Central memory CD8-positive, alpha-beta T cell (primary cell): ENCODE measurements around the gene PARS2.

Experiments
- ATAC-seq: fragments of 150-1000 bp; cut with Tn5 transposase; replicated peaks from 2 replicates; pipeline ENCODE4 v1.10.0; 2022; ENCODE audit warnings: mild to moderate bottlenecking, moderate FRiP score, moderate number of reproducible peaks; ENCODE audit not compliant: poor library complexity, severe bottlenecking; ENCODE audit errors: extremely low read depth
- DNase-seq, 2 donors: peaks; one replicate each; pipeline ENCODE4 v3.0.0; 2021; ENCODE audit warnings: low spot score in 2 of 2
- H3K27ac Mint-ChIP-seq: one replicate; pipeline ENCODE4 v1.8.0; 2022; ENCODE audit warnings: low read depth, mild to moderate bottlenecking, moderate library complexity, mixed read lengths
- H3K27me3 Mint-ChIP-seq: one replicate; pipeline ENCODE4 v1.8.0; 2022; ENCODE audit warnings: mixed read lengths
- H3K36me3 Mint-ChIP-seq: one replicate; pipeline ENCODE4 v1.8.0; 2022; ENCODE audit warnings: mild to moderate bottlenecking, moderate library complexity, mixed read lengths; ENCODE audit not compliant: insufficient read depth
- H3K4me1 Mint-ChIP-seq: one replicate; pipeline ENCODE4 v1.8.0; 2022; ENCODE audit warnings: mixed read lengths
- H3K4me3 Mint-ChIP-seq: one replicate; pipeline ENCODE4 v1.8.0; 2022; ENCODE audit warnings: mild to moderate bottlenecking, moderate library complexity, mixed read lengths
- H3K9me3 Mint-ChIP-seq: one replicate; pipeline ENCODE4 v1.8.0; 2022; ENCODE audit warnings: mixed read lengths

PARS2 gene

DNA sequence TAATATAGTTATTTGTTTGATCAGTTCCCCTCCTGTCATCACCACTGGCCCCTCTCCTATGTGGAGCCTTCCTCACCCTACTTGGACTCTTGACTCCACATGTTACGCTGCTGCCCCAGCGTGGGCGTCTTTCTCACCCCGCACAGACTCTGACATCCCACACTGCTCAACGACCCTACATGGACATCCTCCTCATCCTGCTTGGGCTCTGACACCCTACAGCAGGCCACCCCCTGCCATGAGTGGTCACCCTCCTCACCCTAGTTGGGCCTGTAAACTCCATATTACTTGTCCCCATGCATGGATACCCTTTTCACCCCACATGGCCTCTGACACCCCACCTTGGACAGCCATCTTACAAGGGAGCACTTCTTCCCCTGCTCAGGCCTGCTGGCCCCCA, 27.6 kb downstream of the PARS2 start:
- peak overlapping the region; percentile 16 for H3K27ac Mint-ChIP-seq
- ATAC-seq (no peak), DNase-seq (no peak)
- peaks cover 6% of the 10 kb centered on the region for H3K4me1 Mint-ChIP-seq
- peaks cover 55% of the 10 kb centered on the region for H3K36me3 Mint-ChIP-seq
- H3K4me3 Mint-ChIP-seq, result no peak overlapping the region
- no peaks in the 10 kb centered on the region for H3K9me3 Mint-ChIP-seq
- H3K27me3 Mint-ChIP-seq, result no peaks in the 10 kb centered on the region

DNA sequence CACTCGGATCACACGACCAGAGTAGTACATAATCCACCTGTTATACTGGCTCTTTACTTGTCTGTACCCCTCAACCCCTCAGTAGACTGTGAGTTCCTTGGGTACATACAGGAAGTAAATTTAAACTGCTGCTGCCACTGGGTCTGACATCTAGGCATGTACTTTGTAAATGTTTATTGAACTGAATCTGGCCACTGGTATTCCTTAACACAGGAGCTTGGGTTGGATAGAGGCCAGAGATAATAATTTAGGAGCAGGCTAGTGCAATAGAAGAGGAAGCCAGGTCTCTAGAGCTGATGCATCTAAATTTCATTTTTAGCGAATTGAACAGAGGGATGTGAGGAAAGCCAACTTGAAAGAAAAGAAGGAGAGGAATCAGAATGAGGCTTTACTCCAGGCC, 36.3 kb downstream of the PARS2 start:
- no peak overlapping the region for H3K27ac Mint-ChIP-seq
- H3K27me3 Mint-ChIP-seq, result no peaks in the 10 kb centered on the region
- H3K9me3 Mint-ChIP-seq, result no peaks in the 10 kb centered on the region
- no peak for ATAC-seq
- no peak overlapping the region for H3K4me3 Mint-ChIP-seq
- H3K4me1 Mint-ChIP-seq, result no peaks in the 10 kb centered on the region
- DNase-seq, result no peak
- H3K36me3 Mint-ChIP-seq, result peaks cover 63% of the 10 kb centered on the region

DNA sequence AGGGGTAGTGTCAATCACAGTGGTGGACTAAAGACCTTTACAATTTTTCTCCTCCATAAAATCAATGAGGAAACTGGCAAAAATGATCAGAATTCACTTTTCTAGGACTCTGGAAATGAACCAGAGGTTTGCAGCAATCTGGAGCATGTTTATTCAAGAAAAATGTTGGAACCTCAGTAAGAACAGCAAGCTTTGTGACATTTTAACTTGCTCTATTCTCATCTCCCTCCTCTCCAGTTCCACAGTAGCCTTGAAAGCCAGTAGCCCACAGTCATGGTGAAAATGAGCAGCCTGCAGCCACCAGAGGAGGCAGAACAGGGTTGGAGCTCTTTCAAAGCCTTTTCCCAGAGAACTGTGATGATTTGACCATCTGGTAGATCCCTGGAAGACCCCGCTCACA, 39.6 kb downstream of the PARS2 start:
- DNase-seq, result no peak
- Mint-ChIP-seq H3K27ac (no peak overlapping the region), H3K9me3 (no peaks in the 10 kb centered on the region), H3K36me3 (peaks cover 55% of the 10 kb centered on the region), H3K4me1 (no peaks in the 10 kb centered on the region), H3K4me3 (no peak overlapping the region), H3K27me3 (no peaks in the 10 kb centered on the region)
- ATAC-seq, result no peak

DNA sequence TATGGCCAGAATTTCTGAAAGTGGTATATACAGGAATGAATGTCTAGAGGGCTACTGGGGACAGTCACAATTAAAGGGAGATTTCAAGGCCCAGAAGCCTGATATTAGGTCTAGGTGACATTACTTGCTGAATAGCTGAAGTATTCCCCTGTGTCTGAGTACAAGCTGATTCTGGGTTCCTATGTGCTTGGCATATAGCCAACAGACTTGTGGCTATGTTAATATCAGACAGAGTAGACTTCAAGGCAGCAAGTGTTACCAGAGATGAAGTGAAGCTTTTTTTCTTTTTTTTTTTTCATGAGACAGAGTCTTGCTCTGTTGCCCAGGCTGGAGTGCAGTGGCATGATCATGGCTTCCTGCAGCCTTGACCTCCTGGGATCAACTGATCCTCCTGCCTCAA, 40.3 kb downstream of the PARS2 start:
- Mint-ChIP-seq H3K27me3 (no peaks in the 10 kb centered on the region), H3K4me3 (no peak overlapping the region), H3K36me3 (peaks cover 52% of the 10 kb centered on the region), H3K9me3 (no peaks in the 10 kb centered on the region), H3K27ac (no peak overlapping the region), H3K4me1 (peaks cover 5% of the 10 kb centered on the region)
- DNase-seq (no peak), ATAC-seq (no peak)

DNA sequence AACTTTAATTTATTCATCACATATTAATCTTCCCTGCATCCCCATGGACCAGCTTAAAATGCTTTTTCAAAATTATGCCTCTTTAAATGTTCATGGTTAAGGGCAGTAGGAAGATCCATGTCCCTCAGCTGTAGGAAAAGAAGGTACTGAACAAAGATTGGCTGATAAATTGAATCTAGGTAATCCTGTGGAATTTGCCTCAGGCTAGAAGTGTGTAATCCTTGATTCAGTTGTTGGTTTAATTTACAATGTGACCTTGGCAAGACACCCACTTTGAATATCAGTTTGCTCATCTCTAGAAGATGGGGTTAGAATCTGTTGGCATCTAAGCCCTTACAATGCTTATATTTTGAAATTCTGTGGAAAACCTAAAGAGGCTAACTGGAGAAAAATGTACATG, 42.6 kb downstream of the PARS2 start:
- H3K27me3 Mint-ChIP-seq, result no peaks in the 10 kb centered on the region
- no peak for DNase-seq
- H3K4me3 Mint-ChIP-seq, result no peak overlapping the region
- H3K27ac Mint-ChIP-seq, result no peak overlapping the region
- H3K36me3 Mint-ChIP-seq, result peaks cover 47% of the 10 kb centered on the region
- H3K4me1 Mint-ChIP-seq, result peaks cover 18% of the 10 kb centered on the region
- H3K9me3 Mint-ChIP-seq, result no peaks in the 10 kb centered on the region
- ATAC-seq, result no peak

DNA sequence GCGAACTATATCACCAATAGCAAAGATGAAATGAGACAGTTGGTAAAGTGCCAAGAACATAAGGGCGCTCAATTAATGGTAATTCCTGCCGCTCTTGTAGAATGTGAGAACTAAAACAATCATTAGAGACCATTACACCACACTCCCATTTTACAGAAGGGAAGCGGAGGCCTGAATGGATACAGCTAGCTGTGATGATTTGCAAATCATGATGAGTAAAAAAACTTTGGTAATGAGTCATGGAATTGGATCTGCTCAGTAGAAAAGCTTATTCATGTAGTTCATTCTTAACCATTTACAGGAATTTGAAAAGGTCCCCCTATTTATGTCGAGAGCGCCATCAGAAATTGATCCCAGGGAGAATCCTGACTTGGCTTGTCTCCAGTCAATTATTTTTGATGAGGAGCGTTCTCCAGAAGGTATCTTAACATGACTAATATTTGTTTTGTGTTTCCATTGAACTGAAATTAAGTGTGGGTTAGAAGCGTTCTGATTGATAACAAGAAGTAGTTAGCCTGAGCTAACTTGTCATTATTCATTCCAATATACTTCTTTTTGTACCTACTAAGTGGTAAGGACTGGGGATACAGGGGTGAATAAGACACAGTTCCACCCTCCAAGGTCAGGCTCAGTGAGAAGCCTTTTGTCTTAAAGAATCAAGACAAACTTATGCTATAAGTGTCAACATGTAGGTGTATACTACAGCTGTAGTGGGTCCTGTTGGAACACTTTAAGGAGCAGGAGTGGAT, 47.9 kb downstream of the PARS2 start:
- Mint-ChIP-seq H3K4me3 (peak overlapping the region; percentile 71), H3K27ac (peak overlapping the region; percentile 68), H3K9me3 (no peaks in the 10 kb centered on the region), H3K36me3 (peaks cover 21% of the 10 kb centered on the region), H3K27me3 (no peaks in the 10 kb centered on the region), H3K4me1 (peaks cover 31% of the 10 kb centered on the region)
- ATAC-seq (no peak), DNase-seq (no peak)

DNA sequence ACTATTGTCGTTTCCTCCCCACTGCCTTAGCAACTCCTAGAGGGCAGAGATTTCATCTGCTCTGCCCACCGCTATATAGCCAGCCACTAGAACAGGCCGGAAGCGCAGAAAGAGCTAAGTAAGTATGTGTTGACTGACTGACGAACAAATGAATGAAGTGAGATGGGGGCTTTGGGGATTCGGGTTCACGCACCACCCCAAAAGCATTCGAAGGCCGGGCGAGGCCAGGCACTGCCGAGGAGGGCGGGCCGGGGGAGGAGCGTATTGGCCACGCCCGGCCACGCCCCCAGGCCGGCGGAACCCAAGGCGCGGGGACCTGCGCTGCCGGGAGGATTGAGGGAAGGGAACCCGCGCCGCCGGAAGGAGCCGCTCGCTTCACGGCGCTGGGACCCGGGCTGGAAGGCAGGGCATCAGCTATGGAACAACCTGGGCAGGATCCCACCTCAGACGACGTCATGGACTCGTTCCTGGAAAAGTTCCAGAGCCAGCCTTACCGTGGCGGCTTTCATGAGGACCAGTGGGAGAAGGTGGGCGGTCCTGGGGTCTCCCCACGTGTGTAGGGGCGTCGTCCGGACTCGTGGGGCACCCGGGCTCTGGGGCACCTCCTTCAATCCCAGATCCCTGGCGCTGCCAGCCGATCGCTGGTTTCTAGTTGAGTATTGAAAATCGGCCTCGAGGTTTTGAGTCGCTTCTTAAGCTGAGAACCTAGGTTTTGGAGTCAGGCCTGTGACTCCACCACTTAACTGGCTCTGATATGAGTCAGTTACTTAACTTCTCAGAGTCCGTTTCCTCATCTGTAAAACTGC, 48.6 kb downstream of the PARS2 start, which contains the start of gene TTC4:
TSS of gene TTC4 (plus strand) at position 369 of the 806 bp plus-strand sequence. CDS start at position 417, 48 bp downstream.
- Mint-ChIP-seq H3K9me3 (no peaks in the 10 kb centered on the region), H3K4me1 (peaks cover 31% of the 10 kb centered on the region), H3K36me3 (peaks cover 16% of the 10 kb centered on the region), H3K27me3 (no peaks in the 10 kb centered on the region), H3K27ac (peak within 1 kb of the TSS; percentile 68), H3K4me3 (peak within 1 kb of the TSS; percentile 71)
- ATAC-seq (peak; percentile 95), DNase-seq (peak; percentile 72 to 78)

DNA sequence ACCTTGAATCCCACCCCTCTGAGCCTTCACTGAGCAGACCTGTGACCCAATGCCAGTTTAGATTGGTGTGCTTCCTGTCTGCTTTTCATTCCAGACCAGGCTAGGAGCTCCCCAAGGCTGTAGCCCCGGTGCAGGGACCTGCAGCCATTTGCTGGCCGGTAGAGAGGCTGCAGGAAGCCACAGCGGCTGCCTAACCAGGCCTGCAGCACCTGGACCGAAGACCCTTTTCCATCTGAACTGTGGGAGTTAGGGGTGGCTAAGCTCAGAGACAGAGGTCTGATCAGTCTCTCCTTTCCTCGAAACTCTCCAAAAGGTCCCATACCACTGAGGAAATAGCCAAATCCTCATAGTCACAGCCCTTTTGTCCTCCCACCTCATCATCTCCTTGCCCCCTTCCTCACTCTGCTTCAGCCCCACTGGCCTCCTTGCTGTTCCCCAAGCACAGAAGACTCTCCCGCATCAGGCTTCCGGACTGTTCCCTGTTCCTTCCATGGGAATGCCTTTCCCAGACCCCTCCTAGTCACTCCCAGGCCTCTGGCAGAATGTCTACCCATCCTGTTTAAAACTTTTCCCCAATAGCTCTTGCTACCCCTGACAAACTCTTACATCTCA, 49.3 kb downstream of the PARS2 start:
- ATAC-seq (no peak), DNase-seq (no peak)
- H3K4me1 Mint-ChIP-seq, result peaks cover 31% of the 10 kb centered on the region
- H3K9me3 Mint-ChIP-seq, result no peaks in the 10 kb centered on the region
- H3K36me3 Mint-ChIP-seq, result peaks cover 19% of the 10 kb centered on the region
- peak overlapping the region; percentile 68 for H3K27ac Mint-ChIP-seq
- H3K27me3 Mint-ChIP-seq, result no peaks in the 10 kb centered on the region
- H3K4me3 Mint-ChIP-seq, result peak overlapping the region; percentile 71

DNA sequence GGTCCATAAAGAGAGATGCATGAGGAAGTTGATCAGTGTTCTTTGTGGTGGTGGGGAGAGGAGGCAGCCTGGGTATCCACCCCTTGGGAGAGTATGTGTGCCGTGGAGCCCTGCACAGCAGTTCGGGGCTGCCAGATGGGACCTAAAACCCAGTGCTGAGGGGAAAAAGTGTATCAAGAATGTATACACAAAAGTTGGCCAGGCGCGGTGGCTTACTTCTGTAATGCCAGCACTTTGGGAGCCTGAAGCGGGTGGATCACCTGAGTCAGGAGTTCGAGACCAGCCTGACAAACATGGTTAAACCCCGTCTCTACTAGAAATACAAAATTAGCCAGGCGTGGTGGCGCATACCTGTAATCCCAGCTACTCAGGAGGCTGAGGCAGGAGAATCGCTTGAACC, 52.8 kb downstream of the PARS2 start:
- H3K27ac Mint-ChIP-seq, result no peak overlapping the region
- peaks cover 10% of the 10 kb centered on the region for H3K27me3 Mint-ChIP-seq
- peaks cover 8% of the 10 kb centered on the region for H3K36me3 Mint-ChIP-seq
- H3K9me3 Mint-ChIP-seq, result no peaks in the 10 kb centered on the region
- no peak for DNase-seq
- ATAC-seq, result no peak
- peaks cover 12% of the 10 kb centered on the region for H3K4me1 Mint-ChIP-seq
- no peak overlapping the region for H3K4me3 Mint-ChIP-seq

DNA sequence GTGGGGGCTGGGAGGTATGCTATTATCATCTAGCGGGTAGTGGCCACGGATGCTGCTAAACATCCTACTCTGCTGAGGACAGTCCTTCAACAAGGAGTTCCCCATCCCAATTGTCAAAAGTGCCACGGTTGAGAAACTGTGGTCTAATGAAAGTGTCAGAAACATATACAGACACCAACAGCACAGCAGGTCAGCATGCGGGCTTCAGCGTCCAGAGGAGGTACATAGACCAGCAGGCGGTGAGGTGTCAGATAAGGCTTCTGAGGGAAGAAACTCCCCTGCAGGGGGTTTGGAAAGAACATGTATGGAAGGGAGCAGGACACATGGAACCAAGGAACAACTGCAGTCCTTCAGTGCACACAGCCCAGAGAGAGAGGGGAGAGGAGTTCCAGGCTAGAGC, 53.5 kb downstream of the PARS2 start:
- Mint-ChIP-seq H3K9me3 (no peaks in the 10 kb centered on the region), H3K4me3 (no peak overlapping the region), H3K4me1 (peaks cover 7% of the 10 kb centered on the region), H3K36me3 (peaks cover 8% of the 10 kb centered on the region), H3K27me3 (peaks cover 10% of the 10 kb centered on the region), H3K27ac (no peak overlapping the region)
- ATAC-seq (no peak), DNase-seq (no peak)

DNA sequence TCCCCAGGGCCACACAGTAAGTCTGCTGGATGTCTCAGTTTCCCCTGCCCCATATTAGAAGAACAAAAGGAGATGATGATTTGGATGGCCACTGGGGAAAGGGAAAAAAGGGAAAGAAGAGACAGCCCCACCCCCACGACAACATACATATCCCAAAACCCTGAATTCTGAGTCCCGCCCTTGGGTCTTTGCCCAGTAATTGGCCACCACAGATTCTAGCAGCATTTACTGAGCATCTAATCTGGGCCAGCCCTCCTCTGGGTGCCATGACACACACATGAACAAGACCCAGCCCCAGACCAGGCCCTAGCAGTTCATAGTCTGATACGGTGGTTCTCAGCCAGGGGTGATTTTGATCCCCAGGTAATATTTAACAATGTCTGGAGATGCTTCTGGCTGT, 53.9 kb downstream of the PARS2 start:
- no peak overlapping the region for H3K27ac Mint-ChIP-seq
- peaks cover 4% of the 10 kb centered on the region for H3K36me3 Mint-ChIP-seq
- no peak overlapping the region for H3K4me3 Mint-ChIP-seq
- ATAC-seq (no peak), DNase-seq (no peak)
- peaks cover 13% of the 10 kb centered on the region for H3K27me3 Mint-ChIP-seq
- H3K4me1 Mint-ChIP-seq, result peaks cover 5% of the 10 kb centered on the region
- no peaks in the 10 kb centered on the region for H3K9me3 Mint-ChIP-seq

DNA sequence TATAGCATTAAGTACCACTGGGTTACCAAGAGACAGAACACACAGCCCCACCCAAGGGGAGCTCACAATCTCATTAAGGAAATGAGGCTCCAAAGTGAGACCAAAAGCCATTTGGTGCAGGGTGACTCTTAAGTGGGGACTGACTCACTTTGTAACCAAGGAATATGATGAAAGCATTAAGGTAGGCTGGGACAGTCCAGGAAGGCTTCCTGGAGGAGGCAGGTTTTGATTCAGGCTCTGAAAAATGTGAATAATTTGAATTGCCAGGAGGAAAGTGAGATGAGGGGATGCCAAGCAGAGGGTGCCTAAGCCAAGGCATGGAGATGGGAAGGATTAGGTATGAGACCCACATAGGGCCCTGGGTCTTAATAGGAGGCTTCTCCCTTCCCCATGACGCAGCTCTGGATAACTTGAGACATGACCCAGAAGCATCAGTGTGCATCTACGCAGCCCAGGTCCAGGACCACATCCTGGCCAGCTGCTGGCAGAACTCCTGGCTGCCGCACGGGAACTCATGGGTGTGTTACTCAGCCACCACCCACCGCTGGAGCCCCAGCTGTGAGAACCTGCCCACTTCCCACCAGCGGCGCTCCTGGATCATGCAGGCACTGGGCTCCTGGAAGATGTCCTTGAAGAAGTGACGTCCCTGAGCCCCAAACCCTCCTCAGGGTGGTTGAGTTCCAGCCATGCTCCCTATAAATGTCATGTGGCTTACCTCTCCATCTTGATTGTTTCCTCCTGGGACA, 54.6 kb downstream of the PARS2 start:
- H3K27me3 Mint-ChIP-seq, result peaks cover 19% of the 10 kb centered on the region
- ATAC-seq, result no peak
- no peak for DNase-seq
- no peak overlapping the region for H3K27ac Mint-ChIP-seq
- H3K36me3 Mint-ChIP-seq, result peaks cover 3% of the 10 kb centered on the region
- no peaks in the 10 kb centered on the region for H3K9me3 Mint-ChIP-seq
- no peaks in the 10 kb centered on the region for H3K4me1 Mint-ChIP-seq
- H3K4me3 Mint-ChIP-seq, result no peak overlapping the region
